Activated CD8-positive, alpha-beta memory T cell treated with anti-CD3 and anti-CD28 coated beads for 36 hours (primary cell): Measurements from ENCODE around the gene PRX. TPM values are rescaled to one million over a fixed set of nuclear protein-coding genes. Genes with fewer than 3 reads are reported as not detected.
"Not testable (repeated sequence)": the region's sequence is repeated elsewhere in the genome, so short reads cannot be mapped to it uniquely, and the experiment has no call there.

ENCODE experiments used
- CTCF ChIA-PET: fragments of 350-600 bp; sonication (Branson Sonifier 250); formaldehyde crosslinking; loops from one replicate; lab custom pipeline; 2021; ENCODE audit warnings: antibody characterized with exemption; lab: Charles Lee
- POLR2A ChIA-PET: fragments of 350-600 bp; sonication (Branson Sonifier 250); formaldehyde crosslinking; loops from one replicate; lab custom pipeline; 2021; ENCODE audit warnings: antibody characterized with exemption; lab: Charles Lee
- total RNA-seq, 2 experiments: library from RNA; stranded (reverse); gene quantifications; one replicate each; pipeline ENCODE4 v1.2.3, GENCODE V29; 2021

The PRX gene
- total RNA-seq, 2 experiments from 2014 or later, result 0.67 to 0.84 TPM

- ChIA-PET POLR2A (interaction anchor here (1.1 to 2.7 kb wide), 8 partner anchors 16 to 157 kb away, joined by 3 to 15 read pairs (median 4); partner anchors contain the start of genes BLVRB, C19orf47, PLD3 and SERTAD1), CTCF (interaction anchor here (0.6 to 3.0 kb wide), 5 partner anchors 16 to 41 kb away, joined by 3 to 19 read pairs (median 8); partner anchors contain the start of genes BLVRB and SERTAD1)
These were observed 29.4 kb upstream of the PRX start for GRCh38 chr19:40442328-40443130.

GRCh38 chr19:40441719-40442253, 28.6 kb upstream of the PRX start:
- CTCF ChIA-PET, result interaction anchor here (2.0 to 2.6 kb wide), 2 partner anchors 15 to 23 kb away, joined by 8 to 12 read pairs; partner anchors contain the start of genes BLVRB and SERTAD1

GRCh38 chr19:40438284-40438683, 25.1 kb upstream of the PRX start:
- POLR2A ChIA-PET, result interaction anchor here (0.6 to 1.1 kb wide), 2 partner anchors 12 to 73 kb away, joined by 3 to 4 read pairs; no protein-coding TSS in a partner anchor
- CTCF ChIA-PET, result interaction anchor here (0.7 to 1.2 kb wide), 2 partner anchors 9 to 12 kb away, joined by 3 to 4 read pairs; no protein-coding TSS in a partner anchor

More at GRCh38 chr19:40441719-40442253, 28.6 kb upstream of the PRX start:
- POLR2A ChIA-PET, result interaction anchor here (0.7 to 1.6 kb wide), 2 partner anchors 21 to 447 kb away, joined by 6 to 9 read pairs; no protein-coding TSS in a partner anchor

- POLR2A ChIA-PET, result no interaction called here
- CTCF ChIA-PET, result interaction anchor here (4.2 kb wide), 1 partner anchor 13 kb away, joined by 20 read pairs; no protein-coding TSS in a partner anchor
These were observed 20.4 kb upstream of the PRX start for GRCh38 chr19:40433391-40434216.

GRCh38 chr19:40432760-40433159, 19.6 kb upstream of the PRX start:
- POLR2A ChIA-PET, result not testable (repeated sequence)

GRCh38 chr19:40431698-40432097, 18.5 kb upstream of the PRX start:
- ChIA-PET CTCF (interaction anchor here (1.0 to 4.2 kb wide), 2 partner anchors 11 to 23 kb away, joined by 3 to 20 read pairs; no protein-coding TSS in a partner anchor), POLR2A (no interaction called here)

More at GRCh38 chr19:40432760-40433159, 19.6 kb upstream of the PRX start:
- CTCF ChIA-PET, result interaction anchor here (4.2 kb wide), 1 partner anchor 12 kb away, joined by 20 read pairs; no protein-coding TSS in a partner anchor

GRCh38 chr19:40430242-40430641, 17.1 kb upstream of the PRX start:
- ChIA-PET POLR2A (interaction anchor here (0.6 kb wide), 1 partner anchor 11 kb away, joined by 4 read pairs; no protein-coding TSS in a partner anchor), CTCF (interaction anchor here (0.9 to 4.2 kb wide), 2 partner anchors 8 to 10 kb away, joined by 3 to 20 read pairs; no protein-coding TSS in a partner anchor)

GRCh38 chr19:40428197-40428596, 15.0 kb upstream of the PRX start:
- ChIA-PET POLR2A (interaction anchor here (0.8 kb wide), 1 partner anchor 36 kb away, joined by 8 read pairs; no protein-coding TSS in a partner anchor), CTCF (interaction anchor here (0.6 kb wide), 1 partner anchor 337 kb away, joined by 3 read pairs; the partner anchor contains the start of gene ZNF780A)

GRCh38 chr19:40425450-40426287, 12.5 kb upstream of the PRX start, which contains the start of gene SERTAD1:
Gene SERTAD1, minus strand, starts transcription at chr19:40425992. Its CDS starts 2,446 bp downstream, at chr19:40423546.
- ChIA-PET CTCF (interaction anchor here (0.5 to 2.3 kb wide), 8 partner anchors 13 to 282 kb away, joined by 3 to 8 read pairs (median 4); partner anchors contain the start of genes C19orf47, PLD3 and SERTAD3), POLR2A (interaction anchor here (0.7 to 2.2 kb wide), 7 partner anchors 13 to 326 kb away, joined by 3 to 15 read pairs (median 4); partner anchors contain the start of genes COQ8B, ITPKC and SERTAD3)

GRCh38 chr19:40424637-40425449, 11.7 kb upstream of the PRX start:
- ChIA-PET CTCF (interaction anchor here (1.7 kb wide), 1 partner anchor 22 kb away, joined by 4 read pairs; no protein-coding TSS in a partner anchor), POLR2A (interaction anchor here (0.9 kb wide), 1 partner anchor 18 kb away, joined by 4 read pairs; no protein-coding TSS in a partner anchor)

GRCh38 chr19:40423938-40424337, 10.8 kb upstream of the PRX start:
- ChIA-PET CTCF (interaction anchor here (0.6 to 1.7 kb wide), 3 partner anchors 21 to 280 kb away, joined by 3 to 4 read pairs (median 4); no protein-coding TSS in a partner anchor), POLR2A (no interaction called here)

GRCh38 chr19:40422748-40423566, 9.8 kb upstream of the PRX start:
- POLR2A ChIA-PET, result no interaction called here
- CTCF ChIA-PET, result interaction anchor here (0.6 to 3.6 kb wide), 4 partner anchors 20 to 279 kb away, joined by 3 to 19 read pairs (median 4); partner anchors contain the start of gene SERTAD3

GRCh38 chr19:40421993-40422747, 9.0 kb upstream of the PRX start:
- POLR2A ChIA-PET, result interaction anchor here (1.9 to 2.3 kb wide), 2 partner anchors 20 to 43 kb away, joined by 9 to 12 read pairs; partner anchors contain the start of gene BLVRB
- CTCF ChIA-PET, result interaction anchor here (2.3 to 3.6 kb wide), 2 partner anchors 10 to 22 kb away, joined by 19 to 20 read pairs; partner anchors contain the start of gene SERTAD3
